C1 segment of cervical spinal cord (tissue), 14 donors: ENCODE results near the gene LAMC1.
A peak's percentile ranks its signal among the peaks of the same experiment; 100 is the strongest.

Experiments
- DNase-seq, 14 donors: peaks; one replicate each; lab custom pipeline; 2025; lab: John Stamatoyannopoulos, UW

Gene LAMC1

DNA sequence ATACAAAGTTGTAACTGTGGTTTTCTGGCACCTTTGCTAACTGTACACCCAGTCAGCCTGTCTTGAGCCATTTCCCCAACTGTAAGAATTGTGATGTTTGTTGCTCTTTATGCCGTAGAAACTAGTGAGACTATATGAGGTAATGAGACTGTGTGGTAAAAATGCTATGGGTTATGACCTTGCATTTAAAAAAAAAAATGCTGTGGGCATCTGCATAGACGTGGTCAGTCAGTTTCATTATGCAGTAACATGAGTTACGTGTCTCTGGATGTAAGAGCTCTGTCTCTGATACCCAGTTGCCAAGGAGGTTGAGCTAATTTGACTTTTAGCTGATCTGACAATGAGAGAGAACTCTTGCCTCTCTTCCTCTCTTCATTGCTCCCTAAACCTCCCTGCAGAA is 82.2 kb downstream of the LAMC1 start:
- DNase-seq, result no peak

GRCh38 chr1:183106166-183106565 is 82.9 kb downstream of the LAMC1 start:
- DNase-seq, result no peak

- DNase-seq, result no peak
These were observed 83.5 kb downstream of the LAMC1 start for GRCh38 chr1:183106746-183107145.

DNA sequence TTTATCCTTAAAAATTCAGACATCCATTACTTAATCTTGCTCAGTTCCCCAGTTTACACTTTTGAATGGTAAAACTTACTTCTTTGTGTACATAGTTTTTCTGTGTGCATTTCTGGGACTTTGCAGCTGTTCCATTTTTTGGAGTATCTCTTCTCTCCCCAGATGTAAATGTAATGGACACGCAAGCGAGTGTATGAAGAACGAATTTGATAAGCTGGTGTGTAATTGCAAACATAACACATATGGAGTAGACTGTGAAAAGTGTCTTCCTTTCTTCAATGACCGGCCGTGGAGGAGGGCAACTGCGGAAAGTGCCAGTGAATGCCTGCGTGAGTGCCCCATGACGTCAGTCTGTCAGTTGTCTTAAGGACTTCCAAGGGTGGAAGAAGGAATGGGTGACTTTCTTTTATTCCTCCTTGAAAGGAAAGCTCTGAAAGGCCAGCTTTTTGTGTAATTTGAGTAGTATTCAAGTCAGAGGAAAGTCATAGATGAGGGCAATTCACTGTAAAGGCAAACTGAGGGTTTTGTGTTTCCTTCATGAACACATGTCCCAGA is 87.2 kb downstream of the LAMC1 start:
- peak in 1 of 14 donors; percentile 2 for DNase-seq

DNA sequence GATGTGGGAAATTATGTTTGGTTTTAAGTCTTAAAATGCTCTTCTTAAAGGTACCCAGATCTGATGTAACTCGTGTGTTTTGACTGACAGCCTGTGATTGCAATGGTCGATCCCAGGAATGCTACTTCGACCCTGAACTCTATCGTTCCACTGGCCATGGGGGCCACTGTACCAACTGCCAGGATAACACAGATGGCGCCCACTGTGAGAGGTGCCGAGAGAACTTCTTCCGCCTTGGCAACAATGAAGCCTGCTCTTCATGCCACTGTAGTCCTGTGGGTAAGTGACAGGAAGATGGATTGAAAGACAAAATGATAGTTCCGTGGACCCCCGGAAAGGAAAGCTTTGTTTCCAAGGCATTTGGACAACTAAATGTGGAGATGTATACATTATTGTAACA is 91.2 kb downstream of the LAMC1 start:
- peak in 1 of 14 donors; percentile 38 for DNase-seq

- no peak for DNase-seq
These were observed 93.2 kb downstream of the LAMC1 start for GRCh38 chr1:183116416-183116815.

DNA sequence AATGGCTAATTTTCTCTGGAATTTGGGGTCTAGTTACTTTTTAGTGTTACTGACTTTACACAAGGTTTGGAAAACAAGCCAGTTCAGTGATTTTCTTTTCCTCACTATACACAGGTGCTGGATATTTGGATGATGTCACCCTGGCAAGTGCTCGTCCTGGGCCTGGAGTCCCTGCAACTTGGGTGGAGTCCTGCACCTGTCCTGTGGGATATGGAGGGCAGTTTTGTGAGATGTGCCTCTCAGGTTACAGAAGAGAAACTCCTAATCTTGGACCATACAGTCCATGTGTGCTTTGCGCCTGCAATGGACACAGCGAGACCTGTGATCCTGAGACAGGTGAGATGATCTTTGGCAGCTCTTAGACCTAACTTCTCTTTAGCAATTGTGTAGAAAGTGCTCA is 98.4 kb downstream of the LAMC1 start:
- DNase-seq, result no peak

- DNase-seq, result no peak
These were observed 101.0 kb downstream of the LAMC1 start for GRCh38 chr1:183124259-183124658.

GRCh38 chr1:183125279-183125999 is 102.2 kb downstream of the LAMC1 start:
- no peak for DNase-seq

- DNase-seq, result no peak
These were observed 102.8 kb downstream of the LAMC1 start for GRCh38 chr1:183126000-183126366.

DNA sequence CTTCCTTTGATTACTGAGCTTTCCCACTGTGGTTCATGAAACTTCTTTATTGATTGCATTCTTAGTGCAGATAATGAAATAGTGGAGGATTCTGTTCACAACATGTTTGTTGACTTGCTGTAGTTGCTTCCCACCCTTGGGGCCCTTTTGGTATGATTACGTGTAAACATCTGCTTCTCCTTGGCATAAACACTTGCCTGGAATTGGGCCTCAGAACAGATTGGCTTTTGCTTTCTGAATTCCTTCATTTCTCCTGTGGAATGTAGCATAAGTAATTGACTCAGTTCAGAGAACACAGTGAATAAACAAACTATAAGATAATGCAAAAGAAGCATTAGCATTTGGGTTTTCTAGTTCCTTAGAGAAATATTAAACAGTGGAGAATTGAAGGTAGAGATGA is 103.3 kb downstream of the LAMC1 start:
- no peak for DNase-seq

DNA sequence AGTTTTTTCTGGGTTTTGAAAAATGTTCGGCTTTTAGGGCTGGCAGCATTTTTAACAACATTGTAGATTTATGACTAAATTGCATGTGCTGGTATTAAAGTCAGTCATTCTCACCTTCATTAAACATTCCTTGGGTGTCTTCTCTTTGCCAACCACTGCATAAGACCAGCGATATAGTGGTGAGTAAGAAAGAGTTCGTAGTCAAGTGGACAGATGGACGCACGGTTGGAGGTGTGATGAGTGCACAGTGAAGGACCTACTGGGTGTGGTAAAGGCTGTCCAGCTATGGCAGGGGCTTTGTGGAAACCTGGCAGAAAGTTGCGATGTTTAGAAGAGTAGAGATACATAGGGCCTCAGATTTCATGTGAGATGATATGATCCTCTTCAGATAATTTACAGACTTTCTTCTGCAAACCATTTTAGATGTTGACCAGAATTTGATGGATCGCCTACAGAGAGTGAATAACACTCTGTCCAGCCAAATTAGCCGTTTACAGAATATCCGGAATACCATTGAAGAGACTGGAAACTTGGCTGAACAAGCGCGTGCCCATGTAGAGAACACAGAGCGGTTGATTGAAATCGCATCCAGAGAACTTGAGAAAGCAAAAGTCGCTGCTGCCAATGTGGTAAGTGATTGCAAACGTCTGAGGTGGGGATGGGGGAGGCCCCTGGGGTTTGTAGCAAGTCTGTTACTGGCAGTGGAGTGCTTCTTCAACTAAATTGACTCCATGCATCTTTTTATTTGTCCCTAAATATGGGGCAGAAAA is 106.9 kb downstream of the LAMC1 start:
- peak in 1 of 14 donors; percentile 66 for DNase-seq

- no peak for DNase-seq
These were observed 107.9 kb downstream of the LAMC1 start for GRCh38 chr1:183131166-183131565.

DNA sequence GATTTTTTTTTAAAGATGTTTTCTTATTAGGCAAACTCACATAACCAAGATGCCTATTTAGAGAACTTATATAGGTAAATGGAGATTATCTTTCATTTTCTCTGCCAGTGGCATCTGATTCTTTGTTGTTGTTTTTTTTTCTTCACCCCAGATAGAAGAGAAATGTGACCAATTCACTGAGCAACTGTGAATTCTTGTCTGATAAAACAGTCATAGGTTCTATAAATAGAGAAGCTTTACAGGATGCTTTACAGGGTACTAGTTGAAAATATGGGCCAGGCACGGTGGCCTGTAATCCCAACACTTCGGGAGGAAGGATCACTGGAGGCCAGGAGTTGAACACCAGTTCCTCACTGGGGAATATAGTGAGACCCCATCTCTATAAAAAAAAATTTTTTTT is 112.1 kb downstream of the LAMC1 start:
- no peak for DNase-seq

DNA sequence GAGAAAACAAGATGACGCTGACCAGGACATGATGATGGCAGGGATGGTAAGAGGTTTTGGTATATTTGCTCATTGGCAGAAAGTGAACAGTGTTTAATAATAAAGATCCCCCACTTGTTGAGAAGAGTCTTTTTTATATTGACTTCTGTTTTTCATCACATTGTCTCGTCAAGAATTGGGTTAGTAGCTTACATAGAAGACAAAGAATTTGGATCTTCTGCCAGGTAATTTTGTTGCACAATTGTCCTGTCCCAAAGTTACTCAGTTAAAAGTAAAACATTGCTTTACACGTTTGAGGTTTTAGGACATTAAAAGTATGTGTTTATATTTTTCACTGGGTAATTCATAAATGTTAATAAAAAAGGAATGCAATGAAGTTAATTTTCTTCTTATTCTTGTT is 114.6 kb downstream of the LAMC1 start:
- no peak for DNase-seq

DNA sequence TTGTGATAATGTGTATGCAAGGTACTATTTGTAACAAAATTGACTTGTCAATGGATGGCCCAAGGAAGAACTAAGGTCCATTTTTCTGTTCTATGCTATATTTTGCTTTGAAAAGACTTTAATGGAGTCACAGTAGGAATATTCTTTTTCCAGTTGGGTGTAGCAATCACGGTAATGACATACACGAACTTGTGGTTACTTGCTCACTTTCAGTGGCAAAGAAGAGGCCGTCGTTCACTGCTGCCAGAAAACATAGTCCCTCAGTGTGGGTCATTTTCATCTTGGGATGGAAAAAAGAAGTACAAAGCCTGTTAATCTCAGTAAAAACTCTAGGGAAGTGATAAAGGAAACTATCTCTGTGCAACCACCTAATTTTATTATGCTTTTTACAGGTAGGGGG is 115.1 kb downstream of the LAMC1 start:
- DNase-seq, result no peak

- no peak for DNase-seq
These were observed 116.2 kb downstream of the LAMC1 start for GRCh38 chr1:183139281-183139942.

- no peak for DNase-seq
These were observed 117.4 kb downstream of the LAMC1 start for GRCh38 chr1:183140633-183141032.

GRCh38 chr1:183142171-183142570 is 119.0 kb downstream of the LAMC1 start:
- DNase-seq, result no peak

GRCh38 chr1:183143576-183144315 is 120.5 kb downstream of the LAMC1 start:
- no peak for DNase-seq

DNA sequence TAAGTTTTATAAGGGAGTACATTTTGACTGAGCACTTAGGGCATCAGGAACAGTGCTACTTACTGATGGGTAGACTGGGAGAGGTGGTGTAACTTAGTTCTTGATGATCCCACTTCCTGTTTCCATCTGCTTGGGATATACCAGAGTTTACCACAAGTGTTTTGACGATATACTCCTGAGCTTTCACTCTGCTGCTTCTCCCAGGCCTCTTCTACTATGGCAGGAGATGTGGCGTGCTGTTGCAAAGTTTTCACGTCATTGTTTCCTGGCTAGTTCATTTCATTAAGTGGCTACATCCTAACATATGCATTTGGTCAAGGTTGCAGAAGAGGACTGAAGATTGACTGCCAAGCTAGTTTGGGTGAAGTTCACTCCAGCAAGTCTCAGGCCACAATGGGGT is 121.5 kb downstream of the LAMC1 start:
- no peak for DNase-seq

DNA sequence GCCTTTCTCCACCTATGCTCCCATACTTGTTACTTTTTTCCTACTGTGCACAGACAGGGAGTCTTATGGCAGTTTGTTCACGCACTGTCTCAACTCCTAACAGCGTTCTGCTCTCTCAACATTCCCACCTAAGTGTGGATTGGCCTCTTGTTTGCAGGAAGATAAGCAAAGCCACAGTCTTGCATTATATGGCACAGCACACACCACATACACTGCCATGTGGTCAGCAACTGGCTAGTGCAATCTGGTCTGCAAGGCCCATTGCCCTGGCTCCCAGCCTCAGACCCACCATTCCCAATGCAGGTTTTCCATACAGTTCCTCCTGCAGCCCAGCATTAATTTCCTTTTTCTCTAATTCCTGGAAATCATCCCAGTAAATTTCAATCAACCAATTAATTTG is 124.5 kb downstream of the LAMC1 start:
- DNase-seq, result no peak
